Diencephalon (tissue), 1 donor: ENCODE results near the gene RPS28. TPM values are rescaled to one million over a fixed set of nuclear protein-coding genes. Genes with fewer than 3 reads are reported as not detected.

Source experiments
- total RNA-seq: library from RNA; depleted of rRNA; stranded (reverse); fragments of >200 nt; gene quantifications from one replicate; pipeline ENCODE4 v1.2.3, GENCODE V29; 2014

Gene RPS28
- 104 TPM for total RNA-seq

DNA sequence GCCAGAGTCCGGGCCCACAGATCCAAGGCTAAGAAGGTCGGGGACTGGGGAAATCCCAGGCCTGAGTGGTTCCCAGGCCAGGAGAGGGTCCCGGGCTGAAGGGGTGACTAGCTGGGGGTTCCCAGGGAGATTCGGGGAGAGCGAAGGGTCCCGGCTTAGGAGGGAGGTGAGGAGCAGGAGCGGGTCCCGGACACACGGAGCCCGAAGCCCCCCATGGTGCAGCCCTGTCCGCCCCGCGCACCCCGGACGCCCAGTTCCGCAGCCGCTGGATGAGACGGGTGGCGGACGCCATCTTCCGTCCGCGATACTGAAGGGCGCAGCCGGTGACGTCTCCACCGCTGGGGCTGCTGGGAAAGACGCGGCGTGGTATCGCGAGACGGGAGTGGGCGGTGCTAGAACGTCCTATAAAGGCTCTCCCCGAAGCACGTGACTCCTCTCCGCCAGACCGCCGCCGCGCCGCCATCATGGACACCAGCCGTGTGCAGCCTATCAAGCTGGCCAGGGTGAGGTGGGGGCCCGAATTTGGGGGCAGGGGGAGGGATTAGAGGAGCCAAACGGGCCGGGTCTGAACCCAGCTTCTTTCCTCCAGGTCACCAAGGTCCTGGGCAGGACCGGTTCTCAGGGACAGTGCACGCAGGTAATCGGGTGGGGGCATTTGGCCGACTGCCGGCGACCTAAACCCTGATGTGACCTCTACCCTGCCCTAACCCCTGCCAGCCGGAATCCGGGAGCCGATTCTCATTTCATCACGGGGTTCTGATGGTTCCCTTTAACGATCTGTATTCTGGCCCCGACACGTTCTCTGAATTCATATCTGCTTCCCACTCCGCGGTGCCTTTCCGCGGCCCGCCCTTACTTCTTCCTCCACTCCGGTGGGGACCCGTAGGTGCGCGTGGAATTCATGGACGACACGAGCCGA lies at the start of gene RPS28, which contains the start of gene NDUFA7:
Gene RPS28, plus strand, starts transcription at position 430 of the 919 bp plus-strand sequence. Its CDS starts 35 bp downstream, at position 465.
Gene NDUFA7, minus strand, starts transcription at position 309 of the 919 bp plus-strand sequence. Its CDS starts 17 bp downstream, at position 292.

DNA sequence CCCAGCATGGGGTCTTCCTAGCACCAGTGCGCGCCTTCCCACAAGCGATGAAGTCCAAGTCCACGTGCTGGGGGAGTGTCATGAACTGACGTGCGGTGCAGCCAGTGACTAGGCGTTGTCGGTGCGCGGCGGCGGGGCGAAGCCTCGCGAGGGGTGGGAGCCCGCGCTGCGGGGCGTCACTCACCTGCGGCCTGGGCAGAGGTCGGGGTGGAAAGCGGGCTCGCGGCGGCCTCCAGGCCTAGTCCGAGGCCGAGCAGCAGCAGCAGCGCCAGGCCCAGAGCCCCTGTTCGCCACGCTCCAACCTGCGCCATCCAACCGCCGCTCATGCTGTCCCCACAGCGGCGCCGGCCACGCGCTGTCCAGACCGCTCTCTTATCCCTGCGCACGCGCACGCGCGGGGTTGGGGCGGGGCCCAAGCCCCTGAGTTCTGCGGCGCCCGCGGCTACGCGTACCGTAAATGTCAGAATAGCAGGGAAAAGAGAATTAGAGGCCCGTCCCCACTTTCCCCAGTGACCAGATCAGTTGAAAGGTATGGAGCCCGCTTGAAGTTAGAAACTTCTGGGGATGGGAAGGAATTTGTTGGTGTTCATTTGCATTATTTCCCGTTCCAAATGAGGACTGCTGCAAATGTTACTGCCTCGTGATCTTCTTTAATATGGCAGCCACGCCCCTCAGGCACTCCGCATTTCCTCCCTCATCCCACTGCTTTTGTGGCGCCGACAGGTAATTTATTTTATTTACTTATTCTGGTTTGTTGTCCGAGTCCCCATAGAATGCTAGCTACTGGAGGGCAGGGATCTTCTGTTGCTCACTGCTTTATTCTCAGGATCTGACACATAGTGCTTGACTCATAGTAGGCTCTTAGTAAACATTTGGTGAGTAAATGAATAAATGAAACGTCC lies 13.1 kb upstream of the RPS28 start, which contains the start of gene CD320:
Gene CD320, minus strand, starts transcription at position 394 of the 902 bp plus-strand sequence. Its CDS starts 68 bp downstream, at position 326.

DNA sequence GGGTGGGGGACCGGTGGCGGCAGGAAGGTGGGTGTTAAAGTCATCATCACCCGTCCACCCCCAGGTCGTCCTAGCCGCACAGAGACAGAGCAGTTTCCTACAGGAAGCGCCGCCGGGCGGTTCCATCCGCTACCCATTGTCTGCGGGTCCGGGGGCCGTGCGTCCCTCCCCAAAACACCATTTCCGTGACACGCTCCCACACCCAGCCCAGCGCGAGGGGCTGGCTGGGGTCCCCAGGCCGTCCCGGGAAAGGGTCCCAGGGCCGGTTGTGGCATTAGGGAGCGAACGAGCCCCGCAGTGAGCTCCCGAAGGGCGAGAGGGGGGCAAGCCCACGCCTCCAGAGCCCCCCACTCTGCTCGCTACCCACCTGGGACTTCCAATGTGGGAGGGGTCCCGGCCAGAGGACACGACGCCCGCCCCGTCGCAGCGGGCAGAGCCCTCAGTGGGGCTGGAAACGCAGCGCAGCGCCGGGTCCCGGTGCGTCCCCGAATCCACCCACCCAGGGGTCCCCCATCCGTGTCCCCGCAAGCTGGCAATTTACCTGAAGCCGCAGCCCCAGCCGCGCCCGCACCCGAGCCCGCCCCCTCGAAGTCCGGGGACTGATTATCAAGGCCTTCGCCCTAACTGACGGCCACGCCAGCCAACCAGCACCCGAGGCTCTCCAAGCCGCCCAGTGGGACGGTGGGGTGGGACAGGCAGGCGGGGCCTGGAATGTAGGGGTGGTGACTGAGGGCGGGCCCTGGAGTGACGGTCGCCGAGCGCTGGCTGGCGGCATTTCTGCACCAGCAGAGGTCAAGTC lies 21.6 kb downstream of the RPS28 start, which contains the start of gene KANK3:
Gene KANK3, minus strand, starts transcription at position 579 of the 799 bp plus-strand sequence. CDS start 5,434 bp downstream, outside the sequence.

DNA sequence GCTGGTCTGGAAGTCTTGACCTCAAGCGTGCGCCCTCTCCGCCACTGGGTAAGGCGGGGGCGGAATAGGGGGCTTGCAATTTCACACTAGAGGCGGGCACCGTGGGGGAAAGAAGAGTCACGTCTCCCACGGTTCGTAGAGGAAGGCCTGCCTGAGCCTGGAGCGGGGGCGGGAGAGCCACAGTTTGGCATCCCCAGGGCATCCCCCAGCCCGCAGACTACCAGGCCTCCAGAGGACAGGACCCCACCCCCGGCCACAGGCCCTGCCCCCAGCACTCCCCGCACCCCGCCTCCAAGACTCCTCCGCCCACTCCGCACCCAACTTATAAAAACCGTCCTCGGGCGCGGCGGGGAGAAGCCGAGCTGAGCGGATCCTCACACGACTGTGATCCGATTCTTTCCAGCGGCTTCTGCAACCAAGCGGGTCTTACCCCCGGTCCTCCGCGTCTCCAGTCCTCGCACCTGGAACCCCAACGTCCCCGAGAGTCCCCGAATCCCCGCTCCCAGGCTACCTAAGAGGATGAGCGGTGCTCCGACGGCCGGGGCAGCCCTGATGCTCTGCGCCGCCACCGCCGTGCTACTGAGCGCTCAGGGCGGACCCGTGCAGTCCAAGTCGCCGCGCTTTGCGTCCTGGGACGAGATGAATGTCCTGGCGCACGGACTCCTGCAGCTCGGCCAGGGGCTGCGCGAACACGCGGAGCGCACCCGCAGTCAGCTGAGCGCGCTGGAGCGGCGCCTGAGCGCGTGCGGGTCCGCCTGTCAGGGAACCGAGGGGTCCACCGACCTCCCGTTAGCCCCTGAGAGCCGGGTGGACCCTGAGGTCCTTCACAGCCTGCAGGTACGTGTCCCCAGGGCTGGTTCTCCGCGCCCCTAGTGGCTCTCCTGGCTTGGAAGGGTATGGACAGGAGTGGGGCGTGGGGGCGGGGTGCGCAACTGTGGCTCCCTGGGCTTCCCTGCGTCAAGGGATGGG lies 42.8 kb downstream of the RPS28 start, which contains the start of gene ANGPTL4:
Gene ANGPTL4, plus strand, starts transcription at position 353 of the 969 bp plus-strand sequence. Its CDS starts 167 bp downstream, at position 520.

Other genes starting within 250 kb of the RPS28 start
- 22.1 TPM for gene FBN3, start 171.9 kb upstream of the RPS28 start, total RNA-seq
- gene CERS4, start 112.1 kb upstream of the RPS28 start, total RNA-seq = 55.6 TPM
- 19.1 TPM for gene CD320, start 13.1 kb upstream of the RPS28 start, total RNA-seq
- gene NDUFA7, start 121 bp upstream of the RPS28 start, total RNA-seq = 8.3 TPM
- 6.0 TPM for gene KANK3, start 21.8 kb downstream of the RPS28 start, total RNA-seq
- 1.6 TPM for gene ANGPTL4, start 42.7 kb downstream of the RPS28 start, total RNA-seq
- 122 TPM for gene RAB11B, start 68.9 kb downstream of the RPS28 start, total RNA-seq
- gene MARCHF2, start 91.8 kb downstream of the RPS28 start, total RNA-seq = 87.0 TPM
- gene HNRNPM, start 123.5 kb downstream of the RPS28 start, total RNA-seq = 74.3 TPM
- under 0.01 TPM for gene PRAM1, start 181.1 kb downstream of the RPS28 start, total RNA-seq
- gene ZNF414, start 192.7 kb downstream of the RPS28 start, total RNA-seq = 3.7 TPM